Measurements from ENCODE around the gene BICRA. TPM values are rescaled to one million over a fixed set of nuclear protein-coding genes. Genes with fewer than 3 reads are reported as not detected.

Gene BICRA
- total RNA-seq, 1 experiment from 2014 or later, result 29.3 TPM

DNA sequence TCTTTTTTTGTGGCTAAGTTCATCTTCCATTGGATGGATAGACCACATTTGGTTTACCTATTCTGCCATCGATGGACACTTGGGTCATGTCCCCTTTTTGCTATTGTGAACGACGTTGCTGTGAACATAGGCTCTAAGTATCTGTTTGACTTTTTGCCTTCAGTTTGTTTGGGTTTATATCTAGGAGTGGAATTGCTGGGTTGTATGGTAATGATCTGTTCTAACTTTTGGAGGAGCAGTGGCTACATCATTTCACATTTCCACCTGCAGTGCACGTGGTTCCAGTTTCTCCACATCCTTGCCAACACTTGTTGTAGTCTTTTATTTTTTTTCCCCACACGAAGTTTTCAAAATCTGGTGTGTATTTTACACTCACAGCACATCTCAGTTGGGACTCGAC, 21.7 kb downstream of the BICRA start:
- no peak for DNase-seq
- Histone ChIP-seq H3K9me3 (ENCODE audit: control insufficient read depth, low read depth, low read length) (no peaks in the 10 kb centered on the region), H3K4me2 (ENCODE audit: insufficient read depth, insufficient read length, low read length) (no peak overlapping the region), H3K9ac (ENCODE audit: extremely low read depth, insufficient read length, low read length) (no peak overlapping the region), H2BK12ac (ENCODE audit: insufficient read length, low read depth, low read length) (no peak overlapping the region), H3K18ac (ENCODE audit: insufficient read length, low read depth, low read length) (no peak overlapping the region), H2BK15ac (ENCODE audit: low read depth, low read length) (no peak overlapping the region), H3K79me1 (ENCODE audit: insufficient read depth, low read depth, low read length, poor library complexity, severe bottlenecking) (peaks cover 23% of the 10 kb centered on the region), H3K79me2 (ENCODE audit: insufficient read depth, low read length) (peaks cover 20% of the 10 kb centered on the region; the same call in 1 of the 2 replicates), H3K23me2 (ENCODE audit: insufficient read length, low read depth, low read length, poor library complexity, severe bottlenecking) (no peaks in the 10 kb centered on the region), H2AK5ac (ENCODE audit: insufficient read length, low read length) (no peak overlapping the region), H3K27me3 (ENCODE audit: insufficient read depth, low read length) (no peaks in the 10 kb centered on the region), H3K23ac (ENCODE audit: insufficient read length, low read depth, low read length) (no peak overlapping the region), H3T11ph (ENCODE audit: low read length) (no peak overlapping the region), H2BK120ac (ENCODE audit: low read depth, low read length, poor library complexity, severe bottlenecking) (no peak overlapping the region), H4K91ac (ENCODE audit: insufficient read length, low read depth, low read length) (no peak overlapping the region), H3K4me1 (ENCODE audit: insufficient read depth, low read length) (0 out of 2 replicates have a peak, but pooled peaks cover 2% of the 10 kb centered on the region), H2BK5ac (ENCODE audit: insufficient read length, low read length) (no peak overlapping the region), H3K14ac (ENCODE audit: insufficient read depth, low read length) (no peak overlapping the region), H2AFZ (ENCODE audit: low read length) (no peak overlapping the region), H2BK20ac (ENCODE audit: low read depth, low read length, poor library complexity, severe bottlenecking) (no peak overlapping the region), H4K5ac (ENCODE audit: insufficient read length, low read depth, low read length) (no peak overlapping the region), H4K8ac (replicated peaks; ENCODE audit: insufficient read length, low read depth, low read length) (no peak overlapping the region), H3K4ac (ENCODE audit: low read depth, low read length) (no peak overlapping the region), H4K20me1 (ENCODE audit: control insufficient read depth, insufficient read depth, insufficient read length) (no peaks in the 10 kb centered on the region), H3K27ac (ENCODE audit: insufficient read length, low read depth, low read length) (no peak overlapping the region), H3K56ac (ENCODE audit: insufficient read length, low read depth, low read length) (no peak overlapping the region)
- WGBS (ENCODE audit: extremely low coverage, insufficient read length, low lambda C conversion rate), result no CpG with 5 or more reads among the region's 6 CpGs
- H3K27me3 Mint-ChIP-seq (ENCODE audit: low read depth), result no peaks in the 10 kb centered on the region
- H3K4me3 Mint-ChIP-seq, result no peak overlapping the region
- H3K4me1 Mint-ChIP-seq, result peaks cover 32 to 39% of the 10 kb centered on the region in 2 experiments
- TF ChIP-seq, protein P1, sequence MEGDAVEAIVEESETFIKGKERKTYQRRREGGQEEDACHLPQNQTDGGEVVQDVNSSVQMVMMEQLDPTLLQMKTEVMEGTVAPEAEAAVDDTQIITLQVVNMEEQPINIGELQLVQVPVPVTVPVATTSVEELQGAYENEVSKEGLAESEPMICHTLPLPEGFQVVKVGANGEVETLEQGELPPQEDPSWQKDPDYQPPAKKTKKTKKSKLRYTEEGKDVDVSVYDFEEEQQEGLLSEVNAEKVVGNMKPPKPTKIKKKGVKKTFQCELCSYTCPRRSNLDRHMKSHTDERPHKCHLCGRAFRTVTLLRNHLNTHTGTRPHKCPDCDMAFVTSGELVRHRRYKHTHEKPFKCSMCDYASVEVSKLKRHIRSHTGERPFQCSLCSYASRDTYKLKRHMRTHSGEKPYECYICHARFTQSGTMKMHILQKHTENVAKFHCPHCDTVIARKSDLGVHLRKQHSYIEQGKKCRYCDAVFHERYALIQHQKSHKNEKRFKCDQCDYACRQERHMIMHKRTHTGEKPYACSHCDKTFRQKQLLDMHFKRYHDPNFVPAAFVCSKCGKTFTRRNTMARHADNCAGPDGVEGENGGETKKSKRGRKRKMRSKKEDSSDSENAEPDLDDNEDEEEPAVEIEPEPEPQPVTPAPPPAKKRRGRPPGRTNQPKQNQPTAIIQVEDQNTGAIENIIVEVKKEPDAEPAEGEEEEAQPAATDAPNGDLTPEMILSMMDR (conservative IDR thresholded peaks at IDR 0.05), result no peak
- H3K36me3 Mint-ChIP-seq (ENCODE audit: insufficient read depth in 1 of 3, low read depth in 3 of 3), result peaks cover 4 to 28% (median 21%) of the 10 kb centered on the region in 3 experiments
- H3K9me3 Mint-ChIP-seq, result no peaks in the 10 kb centered on the region
- no peak overlapping the region for H3K27ac Mint-ChIP-seq

Measured in H9 (cell line).